Ecto neural progenitor cell (in vitro differentiated cells): ENCODE measurements around the gene TREM1.
A peak's percentile ranks its signal among the peaks of the same experiment; 100 is the strongest.
"Not testable (repeated sequence)": the region's sequence is repeated elsewhere in the genome, so short reads cannot be mapped to it uniquely, and the experiment has no call there.

Experiments
- DNase-seq: peaks from one replicate; pipeline ENCODE4 v3.0.0-alpha.2; 2018; ENCODE audit warnings: low spot score

TREM1 gene

GRCh38 chr6:41257369-41258195, 28.9 kb downstream of the TREM1 start:
- DNase-seq = peak; percentile 7

DNA sequence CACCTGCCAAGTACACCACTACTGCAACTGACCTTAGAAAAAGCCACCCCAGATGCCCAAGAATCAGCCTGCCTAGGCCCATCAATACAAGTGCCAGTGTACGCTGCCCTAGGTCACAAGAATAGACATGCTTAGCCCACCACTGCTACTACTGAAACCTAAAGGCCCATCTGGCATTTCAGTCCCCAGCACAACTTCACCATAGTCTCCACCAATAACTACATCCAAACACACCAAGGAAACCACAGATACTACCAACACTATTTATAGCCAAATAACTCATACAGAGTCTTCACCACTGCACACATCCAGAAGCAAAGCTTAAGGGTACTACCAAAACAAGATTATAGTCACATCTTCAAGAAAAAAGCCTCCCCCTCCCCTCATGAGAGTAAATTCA, 30.1 kb downstream of the TREM1 start:
- no peak for DNase-seq

DNA sequence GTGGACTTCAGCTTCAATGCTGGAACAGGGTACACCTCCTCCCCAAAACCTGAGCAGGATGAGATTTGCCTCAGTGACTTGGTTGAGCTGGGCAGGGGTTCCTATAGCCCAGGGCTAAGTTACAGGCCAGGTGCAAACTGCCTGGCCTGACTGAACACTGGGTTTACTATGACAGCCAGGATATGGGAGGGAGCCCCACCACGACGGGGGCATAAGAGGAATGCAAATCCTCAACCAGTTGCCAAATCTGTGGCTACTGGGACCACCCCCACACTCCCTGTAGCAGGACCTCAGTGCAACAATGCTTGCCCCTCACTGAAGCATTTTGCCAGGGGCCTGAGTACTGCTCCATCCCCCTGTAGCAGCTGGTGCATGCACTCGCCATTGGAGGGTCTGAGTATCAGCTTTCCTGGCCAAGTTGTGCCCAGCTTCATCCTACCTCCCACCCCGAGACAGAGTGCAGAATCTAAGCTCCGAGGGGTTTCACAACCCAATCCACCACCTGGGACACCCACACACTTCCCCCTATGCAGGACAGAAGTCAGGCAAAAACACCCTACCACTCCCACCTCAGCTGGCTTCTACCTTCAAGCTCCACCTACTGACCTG, 30.7 kb downstream of the TREM1 start:
- DNase-seq = peak; percentile 25

DNA sequence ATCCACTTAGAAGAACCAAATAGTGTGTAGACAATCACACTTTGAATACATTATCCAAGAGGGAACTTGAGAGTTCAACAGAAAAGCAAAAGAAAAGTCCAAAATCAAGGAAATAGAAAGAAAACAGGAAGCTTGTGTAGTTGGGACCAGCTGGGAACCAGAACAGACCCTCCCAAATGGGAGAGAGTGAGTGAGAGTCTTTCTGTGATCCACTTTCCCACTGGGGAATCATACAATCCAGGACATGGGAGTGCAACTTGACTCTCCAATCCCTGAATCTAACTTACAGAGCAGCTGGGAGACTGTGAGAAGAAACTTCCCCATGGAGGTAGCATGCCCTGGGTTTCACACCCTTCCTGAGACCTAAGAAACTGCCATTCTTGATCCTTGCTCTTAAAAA, 31.4 kb downstream of the TREM1 start:
- DNase-seq = no peak

GRCh38 chr6:41252401-41253169, 33.9 kb downstream of the TREM1 start:
- DNase-seq = no peak

DNA sequence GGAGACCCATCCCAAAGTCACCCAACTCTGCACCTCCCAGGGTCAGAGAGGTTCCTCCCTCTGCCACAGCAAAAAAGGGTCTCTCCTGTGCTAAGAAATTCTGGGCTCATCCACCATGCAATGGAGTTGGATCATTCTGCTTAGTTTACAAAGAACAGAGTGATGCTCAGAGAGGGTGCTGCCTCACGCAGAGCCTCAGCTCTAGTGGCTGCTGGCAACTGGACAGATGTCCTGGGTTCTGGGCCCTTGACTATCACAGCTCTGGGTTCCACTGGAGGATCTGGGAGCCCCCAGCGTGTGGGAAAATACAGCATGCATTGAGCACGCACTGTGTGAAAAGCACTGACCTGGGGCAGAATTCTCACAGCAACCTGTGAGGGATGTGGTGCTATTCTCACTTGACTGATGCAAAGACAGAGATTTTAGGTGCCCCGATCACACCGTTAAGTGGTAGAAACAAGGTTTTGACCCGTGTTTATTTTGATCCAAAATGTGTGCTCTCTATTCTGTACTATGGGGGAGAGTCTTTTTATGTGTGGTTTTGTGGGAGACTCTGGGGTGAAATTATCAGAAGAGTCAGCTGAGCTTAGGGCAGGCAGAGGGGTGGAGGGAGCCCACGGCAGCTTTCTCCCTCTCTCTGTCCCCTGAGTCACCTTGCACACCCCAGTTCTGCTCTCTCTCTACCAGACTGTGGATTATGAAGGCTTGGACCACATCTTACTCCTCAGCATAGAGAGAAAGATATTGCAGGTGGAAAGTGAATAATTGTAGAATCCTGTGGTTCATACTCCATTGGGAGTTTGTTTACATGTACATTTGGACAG, 38.4 kb downstream of the TREM1 start:
- no peak for DNase-seq

DNA sequence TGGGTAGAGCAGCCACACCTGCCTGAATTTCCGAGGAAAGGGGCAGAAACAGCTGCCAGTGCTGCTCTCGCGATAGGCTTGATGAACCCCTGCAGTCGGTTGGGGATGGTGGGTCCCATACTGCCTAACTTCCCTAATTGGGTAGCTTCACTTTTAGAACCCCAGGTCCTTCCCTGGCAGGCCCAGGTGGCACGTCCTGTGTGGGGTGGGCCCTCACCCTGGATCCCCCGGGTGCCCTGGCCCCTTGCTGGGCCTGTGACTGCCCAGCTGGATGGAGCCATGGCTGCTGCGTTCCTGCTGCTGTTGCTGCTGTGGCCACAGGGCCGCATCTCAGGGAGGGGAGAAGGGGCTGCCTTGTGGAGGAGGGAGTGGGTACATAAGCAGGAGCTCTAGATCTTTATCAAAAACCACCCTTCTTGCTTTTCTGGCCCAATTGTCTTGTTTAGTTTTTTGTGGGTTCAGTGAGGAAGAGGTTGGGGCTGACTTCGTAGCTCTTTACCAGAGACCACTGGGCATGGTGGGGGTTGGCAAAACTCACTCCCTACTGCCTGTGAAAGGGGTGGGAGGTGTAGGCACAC, 39.1 kb downstream of the TREM1 start:
- no peak for DNase-seq

DNA sequence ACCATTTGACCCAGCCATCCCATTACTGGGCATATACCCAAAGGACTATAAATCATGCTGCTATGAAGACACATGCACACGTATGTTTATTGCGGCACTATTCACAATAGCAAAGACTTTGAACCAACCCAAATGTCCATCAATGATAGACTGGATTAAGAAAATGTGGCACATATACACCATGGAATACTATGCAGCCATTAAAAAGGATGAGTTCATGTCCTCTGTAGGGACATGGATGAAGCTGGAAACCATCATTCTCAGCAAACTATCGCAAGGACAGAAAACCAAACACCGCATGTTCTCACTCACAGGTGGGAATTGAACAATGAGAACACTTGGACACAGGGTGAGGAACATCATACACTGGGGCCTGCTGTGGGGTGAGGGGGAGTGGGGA, 40.0 kb downstream of the TREM1 start:
- not testable (repeated sequence) for DNase-seq

GRCh38 chr6:41239467-41240159, 46.9 kb downstream of the TREM1 start:
- DNase-seq = peak; percentile 75

DNA sequence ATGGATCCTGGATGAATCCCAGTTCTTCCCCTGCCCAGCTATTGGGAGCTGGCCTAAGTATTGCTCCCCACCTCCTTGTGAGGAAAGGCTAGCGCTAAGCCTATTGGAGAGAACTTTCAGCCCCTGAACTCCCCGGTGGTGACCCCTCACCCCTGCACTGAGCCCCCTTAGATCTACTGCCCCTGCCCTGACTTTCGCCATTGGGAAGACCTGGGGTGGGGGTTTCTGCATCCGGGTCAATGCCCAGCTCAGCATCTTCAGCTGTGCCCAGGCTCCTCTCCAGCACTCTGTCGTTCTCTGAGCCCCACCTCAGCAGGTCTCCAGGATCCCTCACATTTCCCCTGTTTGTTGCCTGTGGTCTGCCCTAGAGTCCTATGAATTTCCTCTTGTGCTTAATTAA, 49.4 kb downstream of the TREM1 start:
- DNase-seq = no peak

- DNase-seq = no peak
These were observed 50.2 kb downstream of the TREM1 start for GRCh38 chr6:41236276-41236675.

DNA sequence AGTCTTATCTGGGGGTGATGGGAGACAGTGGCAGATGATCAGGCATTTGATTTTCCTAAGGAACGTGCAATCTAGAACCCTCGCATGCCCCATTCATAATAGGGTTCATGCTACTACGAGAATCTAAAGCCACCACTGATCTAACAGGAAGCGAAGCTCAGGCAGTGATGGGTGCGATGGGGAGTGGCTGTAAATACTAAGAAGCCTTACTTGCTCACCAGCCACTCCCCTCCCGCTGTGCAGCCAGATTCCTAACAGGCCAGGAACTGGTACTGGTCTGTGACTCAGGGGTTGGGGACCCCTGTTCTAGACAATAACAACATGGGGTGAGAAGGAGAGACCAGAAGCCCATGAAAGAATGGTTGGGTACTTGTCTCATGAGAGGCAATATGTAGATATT, 53.8 kb downstream of the TREM1 start:
- DNase-seq = no peak

GRCh38 chr6:41231246-41231645, 55.2 kb downstream of the TREM1 start:
- no peak for DNase-seq

DNA sequence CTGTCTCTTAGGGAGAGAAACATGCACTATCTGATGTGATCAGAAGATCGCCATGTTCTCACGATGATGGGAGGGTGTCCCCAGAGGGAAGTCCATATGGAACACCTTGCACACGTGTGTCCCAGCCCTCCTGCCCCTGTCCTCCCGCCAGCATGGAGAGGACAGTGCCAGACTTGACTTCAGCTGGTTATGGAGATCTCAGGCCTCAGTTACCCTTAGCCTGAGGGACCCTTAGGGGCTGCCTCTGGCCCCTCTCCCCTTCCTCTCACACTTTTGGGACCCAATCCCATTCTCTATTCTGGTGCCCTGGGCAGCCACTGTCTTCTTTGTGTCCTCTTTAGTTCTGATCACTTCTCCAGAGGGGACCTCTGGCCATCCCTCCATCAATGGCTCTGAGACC, 56.8 kb downstream of the TREM1 start:
- no peak for DNase-seq

GRCh38 chr6:41228616-41229015, 57.9 kb downstream of the TREM1 start:
- DNase-seq = peak; percentile 43

DNA sequence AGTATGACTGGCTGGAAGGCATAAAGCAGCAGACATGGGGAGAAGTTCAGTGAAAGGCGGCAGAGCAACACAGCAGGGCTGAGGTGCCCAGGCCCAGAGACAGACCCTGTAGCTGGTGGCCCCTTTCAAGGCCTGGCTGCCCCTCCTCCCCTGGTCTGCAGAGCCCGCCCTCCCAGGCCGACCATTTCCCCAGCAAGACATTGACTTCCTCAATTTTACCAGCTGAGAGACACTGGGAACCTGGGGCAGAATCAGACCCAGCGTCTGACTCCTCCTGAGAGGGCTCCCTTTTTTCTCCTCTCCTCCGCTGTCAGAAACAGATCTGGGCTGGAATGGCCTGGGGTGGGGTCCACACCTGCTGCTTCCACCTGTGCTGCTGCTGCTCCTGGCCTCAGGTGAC, 58.4 kb downstream of the TREM1 start, which contains the start of gene TREML4:
Gene TREML4, plus strand, starts transcription at position 254 of the 400 bp plus-strand sequence. Its CDS starts 79 bp downstream, at position 333.
- DNase-seq = peak; percentile 35

DNA sequence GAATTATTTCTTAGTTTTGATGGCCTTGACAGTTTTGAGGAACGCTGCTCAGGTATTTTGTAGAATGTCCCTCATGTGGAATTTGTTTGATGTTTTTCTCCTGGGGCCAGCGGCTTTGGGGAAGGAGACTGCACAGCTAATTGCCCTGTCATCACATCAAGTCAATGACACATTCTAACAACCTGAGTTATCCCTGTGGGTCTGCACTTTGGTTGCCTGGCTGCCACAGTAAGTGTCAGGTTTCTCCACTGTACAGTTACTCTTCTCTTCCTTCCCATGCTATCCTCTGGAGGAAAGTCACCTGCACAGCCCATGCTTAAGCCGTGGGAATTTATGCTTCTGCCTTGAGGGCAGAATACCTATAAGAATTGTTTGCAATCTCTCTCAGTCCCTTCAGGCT, 59.7 kb downstream of the TREM1 start:
- DNase-seq = peak; percentile 38

DNA sequence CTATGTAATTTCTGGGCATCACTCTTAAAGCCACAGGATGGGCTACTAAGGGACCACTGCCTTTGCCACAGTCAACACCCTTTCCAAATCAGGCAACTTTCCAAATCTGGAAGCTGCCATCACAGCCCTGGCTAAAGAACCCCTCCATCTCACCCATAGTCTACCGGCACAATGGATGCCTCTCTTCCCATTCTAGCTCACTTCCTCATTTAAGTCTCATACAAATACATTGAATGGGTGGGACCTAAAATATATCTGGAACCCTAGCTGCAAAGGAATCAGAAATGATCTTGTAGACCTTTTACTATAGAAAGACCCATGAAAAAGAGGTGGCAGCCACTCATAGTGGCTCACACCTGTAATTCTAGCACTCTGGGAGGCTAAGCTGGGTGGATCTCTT, 61.7 kb downstream of the TREM1 start:
- no peak for DNase-seq
